Measurements from ENCODE around the gene BIRC2. TPM values are rescaled to one million over a fixed set of nuclear protein-coding genes. Genes with fewer than 3 reads are reported as not detected.

The BIRC2 gene
- polyA plus RNA-seq, 4 donors, result 22.1 to 68.5 (median 33.7) TPM

Other genes starting within 250 kb of the BIRC2 start
- gene YAP1, start 236.8 kb upstream of the BIRC2 start, polyA plus RNA-seq, result 10 to 100 TPM; 14.1 to 79.4 (median 19.8) TPM
- 10 to 100 TPM in 3 of 4 donors, 1 to 10 TPM in 1; 8.3 to 49.0 (median 29.0) TPM for gene BIRC3, start 29.7 kb upstream of the BIRC2 start, polyA plus RNA-seq
- gene TMEM123, start 105.6 kb downstream of the BIRC2 start, polyA plus RNA-seq, result 100 to 1,000 TPM in 1 of 4 donors, 10 to 100 TPM in 2, 1 to 10 TPM in 1; 5.1 to 130 (median 37.9) TPM
- under 1 TPM in 1 of 4 donors, not detected in 3; 0.36 TPM for gene MMP7, start 183.5 kb downstream of the BIRC2 start, polyA plus RNA-seq

All from small intestine (tissue), 4 donors.